Gastroesophageal sphincter (tissue), 4 donors: ENCODE data around the gene ARHGAP26. TPM values are rescaled to one million over a fixed set of nuclear protein-coding genes. Genes with fewer than 3 reads are reported as not detected.

ENCODE experiments used
- ATAC-seq: fragments of 150-250 bp; one replicate; pipeline ENCODE4 v1.9.1; 2016; ENCODE audit warnings: mild to moderate bottlenecking, moderate library complexity
- H3K27ac ChIP-seq, 4 donors: fragments of 200-600 bp; sonication (generic) in 3 of 4; 1 replicate in 3 of 4; 2 replicates in 1 of 4; pipeline ENCODE4 v1.5.1; 2016 to 2019
- H3K27me3 ChIP-seq: fragments of 200-600 bp; sonication (generic); one replicate; pipeline ENCODE4 v1.5.1; 2019
- H3K36me3 ChIP-seq, 2 donors: fragments of 200-600 bp; sonication (generic); one replicate each; pipeline ENCODE4 v1.5.1; 2019; ENCODE audit warnings: control low read depth in 1 of 2
- H3K4me1 ChIP-seq, 3 donors: fragments of 200-600 bp; sonication (generic); 1 replicate in 2 of 3; 2 replicates in 1 of 3; pipeline ENCODE4 v1.5.1; 2016 to 2019; ENCODE audit warnings: control low read depth in 2 of 3
- H3K4me3 ChIP-seq, 2 donors: fragments of 200-600 bp; sonication (generic); one replicate each; pipeline ENCODE4 v1.5.1; 2019; ENCODE audit warnings: mild to moderate bottlenecking in 1 of 2, moderate library complexity in 1 of 2
- H3K9me3 ChIP-seq, 3 donors: fragments of 200-600 bp; sonication (generic); one replicate each; pipeline ENCODE4 v1.5.1; 2017 to 2019; ENCODE audit warnings: control low read depth in 2 of 3
- CTCF ChIP-seq, 4 experiments: fragments of 200-600 bp in 2 of 4; fragments of 450-650 bp in 2 of 4; sonication (generic) in 1 of 4; IDR thresholded peaks; one replicate each; pipeline ENCODE4 v1.5.1; 2017 to 2019; ENCODE audit warnings: antibody characterized with exemption in 4 of 4, mild to moderate bottlenecking in 2 of 4, moderate library complexity in 2 of 4
- EP300 ChIP-seq: sonication (generic); formaldehyde crosslinking; IDR thresholded peaks from one replicate; pipeline ENCODE4 v1.6.1; 2017; ENCODE audit warnings: antibody characterized with exemption, mild to moderate bottlenecking
- POLR2A ChIP-seq, 2 donors: fragments of 450-650 bp; IDR thresholded peaks; one replicate each; pipeline ENCODE4 v1.6.1; 2017; ENCODE audit warnings: antibody characterized with exemption in 2 of 2, mild to moderate bottlenecking in 2 of 2, moderate library complexity in 1 of 2
- POLR2AphosphoS5 ChIP-seq: sonication (generic); formaldehyde crosslinking; IDR thresholded peaks from one replicate; pipeline ENCODE4 v1.6.1; 2017; ENCODE audit warnings: antibody characterized with exemption
- WGBS, 2 donors: methylation state at CpG; one replicate each; pipeline ENCODE4 v1.1.5; 2018; ENCODE audit warnings: low coverage in 1 of 2; 5-methylcytosine and 5-hydroxymethylcytosine counted together
- total RNA-seq, 4 donors: library from RNA; depleted of rRNA; stranded (reverse); fragments of >200 nt; gene quantifications; one replicate each; pipeline ENCODE4 v1.1.0, GENCODE V29; 2016

Gene ARHGAP26
- total RNA-seq, 4 donors from 2014 or later: 15.2 to 41.7 (median 31.7) TPM

GRCh38 chr5:143164557-143164956 is 394.4 kb downstream of the ARHGAP26 start:
- Histone ChIP-seq H3K27me3 (no peaks in the 10 kb centered on the region), H3K4me1 (peaks cover 0 to 5% (median 3%) of the 10 kb centered on the region in 3 donors), H3K36me3 (no peaks in the 10 kb centered on the region), H3K9me3 (no peaks in the 10 kb centered on the region), H3K27ac (no peak overlapping the region), H3K4me3 (no peak overlapping the region)
- TF ChIP-seq CTCF (IDR thresholded peaks at IDR 0.05) (no peak), EP300 (no peak), POLR2A (IDR thresholded peaks at IDR 0.05) (no peak), POLR2AphosphoS5 (no peak)
- ATAC-seq: no peak
- 59 to 76% methylated on average over 3 to 4 of the region's 4 CpGs for WGBS, 2 donors

GRCh38 chr5:143165049-143165880 is 395.1 kb downstream of the ARHGAP26 start:
- no peak for ATAC-seq
- Histone ChIP-seq H3K4me3 (no peak overlapping the region), H3K9me3 (no peaks in the 10 kb centered on the region), H3K27me3 (no peaks in the 10 kb centered on the region), H3K36me3 (no peaks in the 10 kb centered on the region), H3K4me1 (peaks cover 0 to 5% (median 3%) of the 10 kb centered on the region in 3 donors), H3K27ac (no peak overlapping the region)
- TF ChIP-seq CTCF (IDR thresholded peaks at IDR 0.05): no peak
- no peak for TF ChIP-seq EP300
- TF ChIP-seq POLR2A (IDR thresholded peaks at IDR 0.05): no peak
- no peak for TF ChIP-seq POLR2AphosphoS5
- WGBS, 2 donors: 91 to 92% methylated on average over 9 to 10 of the region's 12 CpGs

GRCh38 chr5:143166090-143166489 is 395.9 kb downstream of the ARHGAP26 start:
- TF ChIP-seq EP300 (no peak), POLR2AphosphoS5 (no peak), POLR2A (IDR thresholded peaks at IDR 0.05) (no peak), CTCF (IDR thresholded peaks at IDR 0.05) (no peak)
- Histone ChIP-seq H3K36me3 (no peaks in the 10 kb centered on the region), H3K27me3 (no peaks in the 10 kb centered on the region), H3K27ac (no peak overlapping the region), H3K4me1 (peaks cover 0 to 5% (median 3%) of the 10 kb centered on the region in 3 donors), H3K4me3 (no peak overlapping the region), H3K9me3 (no peaks in the 10 kb centered on the region)
- WGBS, 2 donors: 80 to 100% methylated on average over 1 of the region's 4 CpGs
- no peak for ATAC-seq

- H3K4me1 ChIP-seq: peaks cover 0 to 5% (median 3%) of the 10 kb centered on the region in 3 donors
- H3K4me3 ChIP-seq: no peak overlapping the region
- no peak for TF ChIP-seq POLR2AphosphoS5
- no peak for TF ChIP-seq EP300
- no peak for TF ChIP-seq CTCF (IDR thresholded peaks at IDR 0.05)
- ATAC-seq: no peak
- H3K36me3 ChIP-seq: no peaks in the 10 kb centered on the region
- 89 to 97% methylated on average over 3 to 7 of the region's 8 CpGs for WGBS, 2 donors
- H3K9me3 ChIP-seq: no peaks in the 10 kb centered on the region
- H3K27ac ChIP-seq: no peak overlapping the region
- H3K27me3 ChIP-seq: no peaks in the 10 kb centered on the region
Observed at GRCh38 chr5:143166661-143167420, 396.7 kb downstream of the ARHGAP26 start.
